Measurements from ENCODE around the gene CFAP251. TPM values are rescaled to one million over a fixed set of nuclear protein-coding genes. Genes with fewer than 3 reads are reported as not detected.
A peak's percentile ranks its signal among the peaks of the same experiment; 100 is the strongest.

The CFAP251 gene
- total RNA-seq, 2 experiments from 2014 or later, result 4.1 to 4.7 TPM

DNA sequence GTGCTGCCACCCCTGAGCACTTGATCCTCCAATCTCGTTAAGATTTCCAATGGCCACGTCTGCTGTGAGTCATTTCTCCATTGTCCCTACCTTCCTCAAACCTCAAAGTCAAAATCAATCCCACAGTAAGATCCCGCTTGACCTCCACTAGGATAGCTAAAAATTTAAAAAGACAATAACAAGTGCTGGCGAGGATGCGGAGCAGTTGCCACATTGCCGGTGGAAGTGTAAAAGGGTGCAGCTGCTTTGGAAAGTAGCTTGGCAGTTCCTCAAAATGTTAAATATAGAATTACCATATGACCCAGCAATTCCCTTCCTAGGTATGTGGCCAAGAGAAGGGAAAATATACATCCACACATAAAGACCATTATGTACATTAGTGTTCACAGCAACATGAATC lies 93.8 kb downstream of the CFAP251 start:
- Histone ChIP-seq H3K9me2 (ENCODE audit: insufficient read depth, low read length) (no peaks in the 10 kb centered on the region), H3K4me2 (ENCODE audit: low read length) (peak overlapping the region; percentile 58; the same call in 1 of the 2 replicates), H3K27ac (ENCODE audit: low read depth, low read length, poor library complexity, severe bottlenecking) (peak overlapping the region; percentile 100), H3K4me3 (ENCODE audit: low read depth, low read length, poor library complexity, severe bottlenecking) (no peak overlapping the region), H3K36me3 (ENCODE audit: insufficient read depth, low read length) (peaks cover 15% of the 10 kb centered on the region), H4K20me1 (ENCODE audit: insufficient read depth, low read length) (no peaks in the 10 kb centered on the region), H3K9me3 (ENCODE audit: low read length) (peaks cover 6% of the 10 kb centered on the region; the same call in 1 of the 2 replicates), H2AFZ (ENCODE audit: low read length) (no peak overlapping the region), H3K79me2 (ENCODE audit: insufficient read depth, low read depth, low read length) (peaks cover 52% of the 10 kb centered on the region), H3K4me1 (ENCODE audit: insufficient read depth, low read length, poor library complexity, severe bottlenecking) (peaks cover 95% of the 10 kb centered on the region)
- TF ChIP-seq, protein P1, sequence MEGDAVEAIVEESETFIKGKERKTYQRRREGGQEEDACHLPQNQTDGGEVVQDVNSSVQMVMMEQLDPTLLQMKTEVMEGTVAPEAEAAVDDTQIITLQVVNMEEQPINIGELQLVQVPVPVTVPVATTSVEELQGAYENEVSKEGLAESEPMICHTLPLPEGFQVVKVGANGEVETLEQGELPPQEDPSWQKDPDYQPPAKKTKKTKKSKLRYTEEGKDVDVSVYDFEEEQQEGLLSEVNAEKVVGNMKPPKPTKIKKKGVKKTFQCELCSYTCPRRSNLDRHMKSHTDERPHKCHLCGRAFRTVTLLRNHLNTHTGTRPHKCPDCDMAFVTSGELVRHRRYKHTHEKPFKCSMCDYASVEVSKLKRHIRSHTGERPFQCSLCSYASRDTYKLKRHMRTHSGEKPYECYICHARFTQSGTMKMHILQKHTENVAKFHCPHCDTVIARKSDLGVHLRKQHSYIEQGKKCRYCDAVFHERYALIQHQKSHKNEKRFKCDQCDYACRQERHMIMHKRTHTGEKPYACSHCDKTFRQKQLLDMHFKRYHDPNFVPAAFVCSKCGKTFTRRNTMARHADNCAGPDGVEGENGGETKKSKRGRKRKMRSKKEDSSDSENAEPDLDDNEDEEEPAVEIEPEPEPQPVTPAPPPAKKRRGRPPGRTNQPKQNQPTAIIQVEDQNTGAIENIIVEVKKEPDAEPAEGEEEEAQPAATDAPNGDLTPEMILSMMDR (conservative IDR thresholded peaks at IDR 0.05; ENCODE audit: low read length), result no peak
- no peak for TF ChIP-seq EZH2phosphoT487 (IDR thresholded peaks at IDR 0.05; ENCODE audit: borderline replicate concordance, low read depth, low read length)
- intact Hi-C loops (cut with micrococcal nuclease; ENCODE audit: unreplicated experiment), result no loop called here
- ChIA-PET POLR2A (interaction anchor here (0.5 to 15.4 kb wide), 9 partner anchors 7 to 1547 kb away, joined by 3 to 332 read pairs (median 5); partner anchors contain the start of gene BCL7A), CTCF (ENCODE audit: unreplicated experiment) (interaction anchor here (0.6 to 1.3 kb wide), 2 partner anchors 9 to 16 kb away, joined by 3 read pairs; no protein-coding TSS in a partner anchor)
- DNase-seq (ENCODE audit: low spot score), result no peak
- BruUV-seq (replicated peaks), result no TSS peak

DNA sequence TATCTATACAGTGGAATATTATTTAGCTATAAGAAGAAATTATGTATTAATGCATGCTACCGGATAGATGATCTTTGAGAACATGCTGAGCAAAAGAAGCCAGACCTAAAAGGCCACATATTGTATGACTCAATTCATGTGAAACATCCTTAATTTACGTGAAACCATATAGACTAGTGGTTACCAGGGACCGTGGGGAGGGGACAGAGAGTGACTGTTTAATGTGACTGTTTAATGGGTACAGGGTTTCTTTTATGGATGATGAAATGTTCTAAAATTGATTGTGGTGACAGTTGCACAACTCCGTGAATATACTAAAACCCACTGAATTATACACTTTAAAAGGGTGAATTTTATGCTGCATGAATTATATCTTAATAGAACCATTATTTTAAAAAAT lies 94.7 kb downstream of the CFAP251 start:
- H3K9me2 ChIP-seq (ENCODE audit: insufficient read depth, low read length), result no peaks in the 10 kb centered on the region
- no peak for DNase-seq (ENCODE audit: low spot score)
- POLR2A ChIA-PET, result interaction anchor here (0.9 to 15.4 kb wide), 8 partner anchors 6 to 33 kb away, joined by 3 to 332 read pairs (median 16); partner anchors contain the start of gene BCL7A

More for the DNA sequence above, 94.7 kb downstream of the CFAP251 start:
- intact Hi-C loops (cut with micrococcal nuclease; ENCODE audit: unreplicated experiment), result no loop called here
- peaks cover 17% of the 10 kb centered on the region for H3K36me3 ChIP-seq (ENCODE audit: insufficient read depth, low read length)
- H2AFZ ChIP-seq (ENCODE audit: low read length), result peak overlapping the region; percentile 7; the same call in 1 of the 2 replicates
- H3K4me2 ChIP-seq (ENCODE audit: low read length), result peak overlapping the region; percentile 58
- no TSS peak for BruUV-seq (replicated peaks)
- peaks cover 49% of the 10 kb centered on the region for H3K79me2 ChIP-seq (ENCODE audit: insufficient read depth, low read depth, low read length)
- H4K20me1 ChIP-seq (ENCODE audit: insufficient read depth, low read length), result no peaks in the 10 kb centered on the region
- H3K9me3 ChIP-seq (ENCODE audit: low read length), result peaks cover 9% of the 10 kb centered on the region; the same call in 1 of the 2 replicates
- peak overlapping the region; percentile 43 for H3K4me3 ChIP-seq (ENCODE audit: low read depth, low read length, poor library complexity, severe bottlenecking)
- H3K4me1 ChIP-seq (ENCODE audit: insufficient read depth, low read length, poor library complexity, severe bottlenecking), result peaks cover 90% of the 10 kb centered on the region
- CTCF ChIA-PET (ENCODE audit: unreplicated experiment), result interaction anchor here (0.9 kb wide), 1 partner anchor 15 kb away, joined by 4 read pairs; no protein-coding TSS in a partner anchor
- H3K27ac ChIP-seq (ENCODE audit: low read depth, low read length, poor library complexity, severe bottlenecking), result peak overlapping the region; percentile 100
- TF ChIP-seq, protein P1 (conservative IDR thresholded peaks at IDR 0.05; ENCODE audit: low read length), result no peak
- TF ChIP-seq EZH2phosphoT487 (IDR thresholded peaks at IDR 0.05; ENCODE audit: borderline replicate concordance, low read depth, low read length), result no peak
